ENCODE data around the gene THSD7B.

GRCh38 chr2:136770384-136770783 lies 5.0 kb downstream of the THSD7B start:
- TF ChIP-seq NCOR1 (IDR thresholded peaks at IDR 0.05; ENCODE audit: borderline replicate concordance, low read length) (no peak), MYNN (CRISPR knock-in tag; IDR thresholded peaks at IDR 0.05; ENCODE audit: low read depth) (no peak), TBP (CRISPR knock-in tag; IDR thresholded peaks at IDR 0.05) (no peak), RERE (CRISPR knock-in tag; IDR thresholded peaks at IDR 0.05; ENCODE audit: low read depth) (no peak), POLR2AphosphoS5 (IDR thresholded peaks at IDR 0.05; ENCODE audit: low read depth, low read length) (no peak), MAFK (conservative IDR thresholded peaks at IDR 0.05 in 1 of 2, IDR thresholded peaks at IDR 0.05 in 1 of 2; ENCODE audit: low read length in 2 of 2) (no peak), TCF7 (IDR thresholded peaks at IDR 0.05; ENCODE audit: low read depth) (no peak), ELK4 (CRISPR knock-in tag; IDR thresholded peaks at IDR 0.05; ENCODE audit: borderline replicate concordance) (no peak), SP2 (CRISPR knock-in tag; IDR thresholded peaks at IDR 0.05) (no peak), KLF16 (CRISPR knock-in tag; IDR thresholded peaks at IDR 0.05) (no peak)
- TF ChIP-seq, protein P1, sequence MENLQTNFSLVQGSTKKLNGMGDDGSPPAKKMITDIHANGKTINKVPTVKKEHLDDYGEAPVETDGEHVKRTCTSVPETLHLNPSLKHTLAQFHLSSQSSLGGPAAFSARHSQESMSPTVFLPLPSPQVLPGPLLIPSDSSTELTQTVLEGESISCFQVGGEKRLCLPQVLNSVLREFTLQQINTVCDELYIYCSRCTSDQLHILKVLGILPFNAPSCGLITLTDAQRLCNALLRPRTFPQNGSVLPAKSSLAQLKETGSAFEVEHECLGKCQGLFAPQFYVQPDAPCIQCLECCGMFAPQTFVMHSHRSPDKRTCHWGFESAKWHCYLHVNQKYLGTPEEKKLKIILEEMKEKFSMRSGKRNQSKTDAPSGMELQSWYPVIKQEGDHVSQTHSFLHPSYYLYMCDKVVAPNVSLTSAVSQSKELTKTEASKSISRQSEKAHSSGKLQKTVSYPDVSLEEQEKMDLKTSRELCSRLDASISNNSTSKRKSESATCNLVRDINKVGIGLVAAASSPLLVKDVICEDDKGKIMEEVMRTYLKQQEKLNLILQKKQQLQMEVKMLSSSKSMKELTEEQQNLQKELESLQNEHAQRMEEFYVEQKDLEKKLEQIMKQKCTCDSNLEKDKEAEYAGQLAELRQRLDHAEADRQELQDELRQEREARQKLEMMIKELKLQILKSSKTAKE (CRISPR knock-in tag; IDR thresholded peaks at IDR 0.05; ENCODE audit: borderline replicate concordance) = no peak
- TF ChIP-seq, protein P2, sequence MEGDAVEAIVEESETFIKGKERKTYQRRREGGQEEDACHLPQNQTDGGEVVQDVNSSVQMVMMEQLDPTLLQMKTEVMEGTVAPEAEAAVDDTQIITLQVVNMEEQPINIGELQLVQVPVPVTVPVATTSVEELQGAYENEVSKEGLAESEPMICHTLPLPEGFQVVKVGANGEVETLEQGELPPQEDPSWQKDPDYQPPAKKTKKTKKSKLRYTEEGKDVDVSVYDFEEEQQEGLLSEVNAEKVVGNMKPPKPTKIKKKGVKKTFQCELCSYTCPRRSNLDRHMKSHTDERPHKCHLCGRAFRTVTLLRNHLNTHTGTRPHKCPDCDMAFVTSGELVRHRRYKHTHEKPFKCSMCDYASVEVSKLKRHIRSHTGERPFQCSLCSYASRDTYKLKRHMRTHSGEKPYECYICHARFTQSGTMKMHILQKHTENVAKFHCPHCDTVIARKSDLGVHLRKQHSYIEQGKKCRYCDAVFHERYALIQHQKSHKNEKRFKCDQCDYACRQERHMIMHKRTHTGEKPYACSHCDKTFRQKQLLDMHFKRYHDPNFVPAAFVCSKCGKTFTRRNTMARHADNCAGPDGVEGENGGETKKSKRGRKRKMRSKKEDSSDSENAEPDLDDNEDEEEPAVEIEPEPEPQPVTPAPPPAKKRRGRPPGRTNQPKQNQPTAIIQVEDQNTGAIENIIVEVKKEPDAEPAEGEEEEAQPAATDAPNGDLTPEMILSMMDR (CRISPR knock-in tag; IDR thresholded peaks at IDR 0.05) = no peak
- TF ChIP-seq, protein P3, sequence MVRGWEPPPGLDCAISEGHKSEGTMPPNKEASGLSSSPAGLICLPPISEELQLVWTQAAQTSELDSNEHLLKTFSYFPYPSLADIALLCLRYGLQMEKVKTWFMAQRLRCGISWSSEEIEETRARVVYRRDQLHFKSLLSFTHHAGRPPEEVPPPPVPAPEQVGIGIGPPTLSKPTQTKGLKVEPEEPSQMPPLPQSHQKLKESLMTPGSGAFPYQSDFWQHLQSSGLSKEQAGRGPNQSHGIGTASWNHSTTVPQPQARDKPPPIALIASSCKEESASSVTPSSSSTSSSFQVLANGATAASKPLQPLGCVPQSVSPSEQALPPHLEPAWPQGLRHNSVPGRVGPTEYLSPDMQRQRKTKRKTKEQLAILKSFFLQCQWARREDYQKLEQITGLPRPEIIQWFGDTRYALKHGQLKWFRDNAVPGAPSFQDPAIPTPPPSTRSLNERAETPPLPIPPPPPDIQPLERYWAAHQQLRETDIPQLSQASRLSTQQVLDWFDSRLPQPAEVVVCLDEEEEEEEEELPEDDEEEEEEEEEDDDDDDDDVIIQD (CRISPR knock-in tag; IDR thresholded peaks at IDR 0.05; ENCODE audit: low read depth) = no peak

Measured in HepG2 (cell line).